Subcutaneous adipose tissue (tissue), 4 donors: ENCODE measurements around the gene TSPAN31. TPM values are rescaled to one million over a fixed set of nuclear protein-coding genes. Genes with fewer than 3 reads are reported as not detected.

Source experiments
- CTCF ChIP-seq: fragments of 450-650 bp; IDR thresholded peaks from one replicate; pipeline ENCODE4 v1.5.1; 2016; ENCODE audit warnings: low read depth, mild to moderate bottlenecking, control low read depth, antibody characterized with exemption, moderate library complexity
- total RNA-seq, 4 donors: library from RNA; depleted of rRNA; stranded (reverse); fragments of >200 nt; gene quantifications; one replicate each; pipeline ENCODE4 v1.1.0, GENCODE V29; 2016

Gene TSPAN31
- total RNA-seq, 4 donors from 2014 or later: 52.8 to 116 (median 62.2) TPM

GRCh38 chr12:57735198-57735855 is 9.5 kb upstream of the TSPAN31 start:
- no peak for TF ChIP-seq CTCF

GRCh38 chr12:57735952-57736740 is 8.7 kb upstream of the TSPAN31 start:
- no peak for TF ChIP-seq CTCF

DNA sequence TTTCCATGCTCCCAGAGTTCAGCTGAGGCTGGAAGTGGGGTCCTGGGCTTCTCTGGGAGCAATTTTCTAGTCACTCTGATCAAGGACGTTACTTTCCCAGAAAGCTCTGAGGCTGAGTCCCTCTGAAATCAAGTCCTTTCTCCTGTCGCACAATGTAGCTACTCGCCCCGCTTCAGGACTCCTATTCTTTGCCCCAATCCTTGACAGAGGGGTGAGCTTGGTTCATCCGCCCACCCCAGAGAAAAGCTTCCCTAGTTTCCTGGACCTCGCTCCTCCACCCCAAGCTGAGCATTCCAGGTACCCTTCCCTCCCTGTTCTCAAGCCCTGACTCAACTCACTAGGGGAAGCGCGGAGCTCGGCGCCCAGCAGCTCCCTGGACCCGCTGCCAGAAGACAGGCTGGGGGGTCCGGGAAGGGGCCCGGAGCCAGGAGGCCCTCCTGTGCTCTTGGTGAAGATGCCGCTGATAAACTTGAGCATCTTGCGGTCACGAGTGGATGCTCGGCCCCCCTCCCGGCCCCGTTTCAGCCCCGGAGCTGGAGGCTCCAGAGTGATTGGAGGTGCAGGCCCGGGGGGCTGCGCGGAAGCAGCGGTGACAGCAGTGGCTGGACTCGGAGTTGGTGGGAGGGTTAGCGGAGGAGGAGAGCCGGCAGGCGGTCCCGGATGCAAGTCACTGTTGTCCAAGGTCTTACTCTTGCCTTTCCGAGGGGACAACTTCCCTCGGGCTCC is 7.9 kb upstream of the TSPAN31 start:
- TF ChIP-seq CTCF: no peak

GRCh38 chr12:57737467-57738460 is 7.1 kb upstream of the TSPAN31 start:
- no peak for TF ChIP-seq CTCF

GRCh38 chr12:57738661-57739237 is 6.1 kb upstream of the TSPAN31 start, which contains the start of gene AGAP2:
Gene AGAP2 (minus strand): TSS chr12:57738742. CDS start chr12:57738246, 496 bp downstream.
- TF ChIP-seq CTCF: no peak

- no peak for TF ChIP-seq CTCF
Observed at GRCh38 chr12:57739387-57739786, 5.5 kb upstream of the TSPAN31 start.
